Hepatocyte (in vitro differentiated cells): ENCODE measurements around the gene SPNS2. TPM values are rescaled to one million over a fixed set of nuclear protein-coding genes. Genes with fewer than 3 reads are reported as not detected.

Experiments
- DNase-seq: peaks from one replicate; pipeline ENCODE4 v3.0.0-alpha.2; 2016; ENCODE audit warnings: low spot score
- H2AFZ ChIP-seq: fragments of 200-600 bp; sonication (generic); 2 replicates; pipeline ENCODE4 v1.6.0; 2016; ENCODE audit warnings: antibody characterized with exemption, mild to moderate bottlenecking
- H3K27ac ChIP-seq: fragments of 200-600 bp; sonication (generic); 2 replicates; pipeline ENCODE4 v1.5.1; 2016; ENCODE audit warnings: mild to moderate bottlenecking
- H3K27me3 ChIP-seq: fragments of 200-600 bp; sonication (generic); 2 replicates; pipeline ENCODE4 v1.6.1; 2016
- H3K36me3 ChIP-seq: fragments of 200-600 bp; sonication (generic); replicated peaks from 2 replicates; pipeline ENCODE4 v1.5.1; 2016; ENCODE audit warnings: low read depth; ENCODE audit not compliant: insufficient read depth
- H3K4me1 ChIP-seq: fragments of 200-600 bp; sonication (generic); 2 replicates; pipeline ENCODE4 v1.5.1; 2016; ENCODE audit warnings: mild to moderate bottlenecking, moderate library complexity; ENCODE audit not compliant: insufficient read depth
- H3K4me2 ChIP-seq: fragments of 200-600 bp; sonication (generic); 2 replicates; pipeline ENCODE4 v1.6.0; 2016
- H3K4me3 ChIP-seq: fragments of 200-600 bp; sonication (generic); 2 replicates; pipeline ENCODE4 v1.5.1; 2016; ENCODE audit warnings: mild to moderate bottlenecking
- H3K79me2 ChIP-seq: fragments of 200-600 bp; sonication (generic); 2 replicates; pipeline ENCODE4 v1.6.0; 2017; ENCODE audit warnings: mild to moderate bottlenecking
- H3K9me2 ChIP-seq: fragments of 200-600 bp; sonication (generic); replicated peaks from 2 replicates; pipeline ENCODE4 v1.6.0; 2017; ENCODE audit warnings: mild to moderate bottlenecking; ENCODE audit not compliant: insufficient read depth
- H3K9me3 ChIP-seq: fragments of 200-600 bp; sonication (generic); 2 replicates; pipeline ENCODE4 v1.5.1; 2016; ENCODE audit warnings: low read depth, mild to moderate bottlenecking
- H4K20me1 ChIP-seq: fragments of 200-600 bp; sonication (generic); 2 replicates; pipeline ENCODE4 v1.6.0; 2016; ENCODE audit warnings: mild to moderate bottlenecking; ENCODE audit not compliant: insufficient read depth, poor library complexity, severe bottlenecking
- CTCF ChIP-seq: fragments of 200-600 bp; sonication (generic); IDR thresholded peaks from 2 replicates; pipeline ENCODE4 v1.5.1; 2016; ENCODE audit warnings: antibody characterized with exemption, mild to moderate bottlenecking; ENCODE audit not compliant: poor library complexity
- EZH2 ChIP-seq: fragments of 200-600 bp; sonication (generic); IDR thresholded peaks from 2 replicates; pipeline ENCODE4 v1.6.1; 2016; ENCODE audit warnings: antibody characterized with exemption, mild to moderate bottlenecking, borderline replicate concordance
- EZH2phosphoT487 ChIP-seq: fragments of 200-600 bp; sonication (generic); IDR thresholded peaks from one replicate; pipeline ENCODE4 v1.6.1; 2018; ENCODE audit warnings: antibody characterized with exemption, mild to moderate bottlenecking, low read depth, moderate library complexity; ENCODE audit not compliant: unreplicated experiment, severe bottlenecking
- WGBS: methylation state at CpG from one replicate; pipeline ENCODE4 v1.1.6; 2016; ENCODE audit warnings: low lambda C conversion rate; ENCODE audit errors: missing lambda C conversion rate; 5-methylcytosine and 5-hydroxymethylcytosine counted together
- polyA plus RNA-seq: library from polyadenylated mRNA; unstranded; fragments of >200 nt; fragmentation: Nextera tagmentation; extraction: Ambion mirVana; gene quantifications from 2 replicates; pipeline ENCODE4 v1.2.1, GENCODE V29; 2016
- total RNA-seq: library from RNA; depleted of rRNA; stranded (reverse); fragments of >200 nt; gene quantifications from 2 replicates; pipeline ENCODE4 v1.2.3, GENCODE V29; 2014

The SPNS2 gene
- total and polyA plus RNA-seq, 2 experiments from 2014 or later = 5.6 to 10.3 TPM

GRCh38 chr17:4504188-4504587 is 5.5 kb downstream of the SPNS2 start:
- Histone ChIP-seq H3K27ac (no peak overlapping the region), H3K27me3 (peaks cover 21% of the 10 kb centered on the region), H3K79me2 (no peaks in the 10 kb centered on the region), H3K36me3 (no peaks in the 10 kb centered on the region), H3K4me2 (no peak overlapping the region), H3K4me3 (no peak overlapping the region), H3K9me3 (no peaks in the 10 kb centered on the region), H3K9me2 (no peaks in the 10 kb centered on the region), H4K20me1 (no peaks in the 10 kb centered on the region), H3K4me1 (peaks cover 12% of the 10 kb centered on the region), H2AFZ (no peak overlapping the region)
- no peak for TF ChIP-seq EZH2
- WGBS = 79% methylated on average over 5 of the region's 5 CpGs
- no peak for DNase-seq

DNA sequence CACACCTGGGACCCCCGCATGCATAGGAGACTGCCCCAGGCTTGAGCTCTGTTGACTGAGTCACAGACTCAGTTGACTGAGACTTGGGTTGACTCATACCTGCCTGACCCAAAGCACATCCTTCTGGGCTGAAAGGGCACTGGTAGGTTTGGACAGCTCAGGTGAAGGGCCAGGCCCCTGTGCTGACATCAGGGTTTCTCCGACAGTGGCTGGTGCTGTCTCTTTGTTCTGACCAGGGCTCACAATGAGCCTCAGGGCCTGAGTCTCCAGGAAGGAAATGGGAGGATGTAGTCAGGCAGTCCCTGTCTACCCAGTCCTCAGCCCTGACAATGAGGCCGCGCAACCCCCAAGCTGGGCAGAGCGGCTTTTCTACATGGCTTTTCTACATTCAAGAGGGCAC is 6.5 kb downstream of the SPNS2 start:
- Histone ChIP-seq H2AFZ (no peak overlapping the region), H3K36me3 (no peaks in the 10 kb centered on the region), H3K79me2 (no peaks in the 10 kb centered on the region), H3K4me1 (peaks cover 4% of the 10 kb centered on the region), H3K9me3 (no peaks in the 10 kb centered on the region), H3K27me3 (peaks cover 11% of the 10 kb centered on the region), H4K20me1 (no peaks in the 10 kb centered on the region), H3K4me3 (no peak overlapping the region), H3K27ac (no peak overlapping the region), H3K9me2 (no peaks in the 10 kb centered on the region), H3K4me2 (no peak overlapping the region)
- TF ChIP-seq CTCF (no peak), EZH2phosphoT487 (no peak), EZH2 (no peak)
- WGBS = 67% methylated on average over 5 of the region's 5 CpGs
- no peak for DNase-seq

DNA sequence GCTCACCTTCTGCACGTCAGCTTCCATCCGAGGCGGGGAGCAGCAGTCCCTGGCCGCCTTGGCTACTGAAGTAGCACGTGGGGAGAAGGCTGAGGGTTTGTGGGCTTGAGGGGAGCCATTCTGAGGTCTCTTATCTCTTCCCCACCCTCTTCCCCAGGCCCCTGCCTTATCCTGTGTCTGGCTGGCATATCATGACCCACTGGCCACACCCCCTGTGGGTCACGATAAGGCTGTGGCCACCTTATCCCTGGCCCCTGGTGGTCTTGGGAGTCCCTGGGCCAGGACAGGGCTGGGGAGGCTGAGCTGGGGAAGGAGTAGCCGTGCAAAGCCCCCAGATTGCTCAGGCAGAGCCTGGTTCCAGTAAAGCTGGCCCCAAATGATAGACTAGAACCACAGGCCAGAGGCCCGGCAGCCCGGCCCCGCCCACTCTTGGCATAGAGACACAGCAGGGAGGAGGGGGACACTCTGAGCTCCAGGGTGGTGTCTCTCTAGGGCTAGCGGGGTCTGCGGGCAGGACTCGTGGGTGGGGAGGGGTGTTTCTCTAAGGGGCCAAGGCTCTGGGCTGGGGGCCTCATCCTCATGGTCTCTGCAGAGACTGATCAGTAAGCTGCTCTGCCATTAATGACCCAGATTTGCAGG is 7.6 kb downstream of the SPNS2 start:
- Histone ChIP-seq H3K4me1 (peaks cover 1% of the 10 kb centered on the region), H4K20me1 (no peaks in the 10 kb centered on the region), H3K9me3 (no peaks in the 10 kb centered on the region), H3K4me3 (no peak overlapping the region), H3K79me2 (no peaks in the 10 kb centered on the region), H3K27me3 (no peaks in the 10 kb centered on the region), H3K36me3 (no peaks in the 10 kb centered on the region), H3K4me2 (no peak overlapping the region), H2AFZ (no peak overlapping the region), H3K9me2 (no peaks in the 10 kb centered on the region), H3K27ac (no peak overlapping the region)
- WGBS = 66% methylated on average over 10 of the region's 13 CpGs
- DNase-seq = no peak
- TF ChIP-seq EZH2phosphoT487 (no peak), CTCF (no peak), EZH2 (no peak)

- no peaks in the 10 kb centered on the region for H3K79me2 ChIP-seq
- H4K20me1 ChIP-seq = no peaks in the 10 kb centered on the region
- no peaks in the 10 kb centered on the region for H3K4me1 ChIP-seq
- H2AFZ ChIP-seq = no peak overlapping the region
- no peaks in the 10 kb centered on the region for H3K9me2 ChIP-seq
- no peaks in the 10 kb centered on the region for H3K36me3 ChIP-seq
- no peak for DNase-seq
- H3K27ac ChIP-seq = no peak overlapping the region
- no peak overlapping the region for H3K4me3 ChIP-seq
- H3K27me3 ChIP-seq = no peaks in the 10 kb centered on the region
- 96% methylated on average over 8 of the region's 8 CpGs for WGBS
- no peak for TF ChIP-seq CTCF
- no peaks in the 10 kb centered on the region for H3K9me3 ChIP-seq
- no peak overlapping the region for H3K4me2 ChIP-seq
Measured at GRCh38 chr17:4506892-4507291, 8.2 kb downstream of the SPNS2 start.
